ENCODE data around the gene ACVRL1.

GRCh38 chr12:51866324-51866723, 41.0 kb upstream of the ACVRL1 start:
- TF ChIP-seq CTCF (conservative IDR thresholded peaks at IDR 0.05) (no peak), EZH2 (IDR thresholded peaks at IDR 0.05; ENCODE audit: low read depth) (no peak)

Data from PC-9 (cell line).